HK-2 (cell line): ENCODE results near the gene AIDA.
"Not testable (repeated sequence)": the region's sequence is repeated elsewhere in the genome, so short reads cannot be mapped to it uniquely, and the experiment has no call there.

ENCODE experiments used
- DNase-seq: peaks from one replicate; pipeline ENCODE4 v3.0.0-alpha.2; 2018; ENCODE audit not compliant: unreplicated experiment

The AIDA gene

DNA sequence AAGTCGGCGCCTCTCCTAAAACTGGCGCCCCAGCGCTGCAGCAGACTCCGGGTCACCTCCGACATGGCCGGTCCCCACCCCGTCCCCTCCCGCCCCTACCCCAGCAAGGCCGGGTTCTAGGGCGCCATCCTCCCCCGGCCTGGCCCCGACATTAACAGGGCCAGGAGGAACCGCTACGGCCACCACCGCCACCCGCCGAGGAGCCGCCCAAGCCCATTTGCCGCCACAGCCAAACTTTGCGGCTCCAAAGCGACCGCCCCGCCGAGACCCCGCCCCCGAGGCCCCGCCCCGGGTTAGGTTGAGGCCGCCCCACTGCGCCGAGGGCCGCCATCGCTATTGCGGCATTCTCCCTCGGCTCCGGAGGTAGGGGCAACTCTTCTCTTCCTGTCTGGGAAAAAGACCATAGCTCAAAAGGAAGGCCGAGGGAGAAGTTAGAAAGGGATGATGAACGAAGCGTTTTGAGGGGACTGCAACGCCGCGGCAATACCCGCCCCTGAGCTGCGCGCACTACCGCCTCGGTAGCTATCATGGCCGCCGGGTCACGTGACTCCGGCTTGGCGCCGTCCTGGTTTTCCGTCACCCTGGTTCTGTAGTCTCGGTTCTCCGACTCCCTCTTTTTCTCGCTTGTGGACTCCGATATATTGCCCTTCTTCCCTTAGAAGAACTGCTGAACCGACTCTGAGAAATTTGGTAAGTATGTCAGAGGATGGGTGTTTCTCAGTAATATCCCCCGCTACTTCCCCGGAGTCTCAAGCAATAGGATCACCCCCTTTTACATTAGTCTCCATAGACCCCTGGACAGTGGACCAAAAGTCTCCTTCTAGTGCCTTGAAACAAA is at the start of gene AIDA, which contains the start of gene BROX:
Gene AIDA, minus strand, starts transcription at position 239 of the 838 bp plus-strand sequence. Its CDS starts 174 bp downstream, at position 65.
Gene BROX, plus strand, starts transcription at position 312 of the 838 bp plus-strand sequence. CDS start 3,136 bp downstream, outside the sequence.
- peak; percentile 98 for DNase-seq

DNA sequence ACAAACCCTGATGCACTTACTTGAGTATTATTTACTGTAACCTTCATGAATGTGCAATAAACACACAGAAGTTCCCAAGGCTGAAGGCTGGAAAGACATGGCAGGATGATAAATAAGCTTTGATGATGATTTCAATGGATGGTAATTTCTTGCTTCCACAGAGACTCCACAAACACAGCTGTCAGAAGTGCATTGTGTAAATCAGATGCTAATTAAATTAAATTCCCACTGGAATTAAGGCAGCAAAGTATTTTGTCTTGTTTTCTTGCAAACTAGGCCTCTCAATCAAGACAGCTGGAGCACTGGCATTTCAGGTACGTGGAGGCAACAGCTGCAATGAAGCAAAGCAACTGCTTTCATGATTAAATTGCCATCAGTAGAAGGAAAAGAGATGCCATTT is 48.8 kb upstream of the AIDA start:
- no peak for DNase-seq

DNA sequence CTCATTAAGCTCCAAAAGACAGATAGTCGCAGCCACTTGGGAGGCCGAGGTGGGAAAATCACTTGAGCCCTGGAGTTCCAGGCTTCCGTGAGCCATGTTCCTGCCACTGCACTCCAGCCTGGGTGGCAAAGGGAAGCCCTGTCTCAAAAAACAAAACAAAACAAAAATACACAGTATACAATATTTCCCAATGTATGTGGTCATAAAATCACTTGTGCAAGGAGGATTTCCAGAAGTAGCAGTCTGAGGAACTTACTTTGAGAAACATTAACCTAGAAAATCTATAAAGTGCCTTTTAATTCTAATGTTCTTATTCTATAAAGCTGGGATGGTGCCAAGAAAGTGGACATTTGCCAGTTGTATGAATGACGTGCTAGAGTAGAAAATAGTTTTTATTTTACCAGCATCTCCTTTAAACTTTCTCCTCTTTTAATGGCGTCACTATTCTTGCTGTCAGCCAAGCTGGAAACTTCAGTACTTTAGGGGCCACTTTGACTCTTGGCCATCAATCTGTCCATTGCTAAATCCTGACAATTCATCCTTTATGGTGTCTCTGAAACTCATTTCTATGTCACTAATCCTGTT is 47.3 kb upstream of the AIDA start:
- no peak for DNase-seq

DNA sequence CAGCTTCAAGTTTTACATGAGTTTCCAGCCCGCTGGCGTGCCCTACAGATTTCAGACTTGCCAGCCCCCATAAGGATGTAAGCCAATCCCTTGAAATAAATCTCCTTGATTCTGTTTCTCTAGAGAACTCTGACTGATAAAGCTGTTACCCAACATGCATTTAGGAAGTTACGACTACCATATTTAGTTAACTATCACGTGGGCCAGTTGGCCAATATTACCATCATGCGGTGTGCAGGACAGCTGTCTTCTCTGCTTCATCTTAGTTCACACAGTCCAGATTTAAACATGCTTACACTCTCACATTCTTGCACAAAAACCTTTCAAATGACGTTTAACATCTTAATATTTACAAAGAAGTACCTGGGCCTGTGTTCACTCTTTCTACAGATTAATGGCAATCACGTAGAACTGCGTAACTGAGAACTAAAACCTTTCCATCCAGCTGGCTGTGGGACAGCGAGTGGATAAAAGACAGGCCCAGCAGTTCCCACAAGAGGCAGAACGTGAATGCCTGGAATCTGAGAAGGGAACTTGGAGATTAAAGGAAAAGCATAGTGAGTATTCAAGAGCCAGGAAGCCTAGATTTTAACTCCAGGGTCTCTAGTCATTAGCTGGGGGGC is 45.5 kb upstream of the AIDA start:
- DNase-seq, result no peak

- no peak for DNase-seq
Observed at GRCh38 chr1:222754366-222755139, 42.3 kb upstream of the AIDA start.

- no peak for DNase-seq
Observed at GRCh38 chr1:222751255-222751654, 39.0 kb upstream of the AIDA start.

DNA sequence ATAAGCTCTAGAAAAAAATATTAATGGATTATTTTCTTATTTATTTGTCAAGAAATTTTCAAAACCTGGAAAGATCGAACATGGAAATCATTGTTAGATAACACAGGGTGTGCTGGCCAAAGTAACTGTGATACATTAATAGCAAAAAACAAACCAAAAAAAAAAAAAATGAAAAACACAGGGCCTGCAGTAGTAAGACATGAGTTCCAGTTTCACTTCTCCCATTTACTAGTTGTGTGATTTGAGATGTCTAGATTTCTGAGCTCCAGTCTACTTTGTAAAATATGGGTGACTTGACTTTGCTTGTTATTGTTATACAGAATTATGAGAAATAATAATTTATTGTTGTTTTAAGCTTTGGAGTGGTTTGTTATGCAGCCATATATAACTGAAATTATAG is 38.4 kb upstream of the AIDA start:
- DNase-seq, result no peak

DNA sequence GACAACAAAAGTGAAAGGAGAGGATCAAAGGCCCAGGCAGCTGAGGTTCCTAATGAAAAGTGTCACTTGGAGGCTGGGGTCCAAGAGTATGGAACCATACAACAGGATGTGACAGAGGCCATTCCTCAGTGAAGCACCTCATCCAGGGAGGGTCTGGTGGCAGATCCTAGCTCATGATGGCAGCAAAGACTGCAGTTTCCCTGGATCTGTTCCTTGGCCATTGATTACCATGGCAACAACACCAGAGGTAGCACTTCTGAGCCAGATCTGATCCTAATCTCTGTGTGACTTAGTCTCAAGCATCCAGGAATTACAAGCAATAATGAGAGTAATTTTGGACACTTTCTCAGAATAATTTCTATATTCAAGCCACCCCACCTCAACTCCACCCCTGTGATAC is 37.6 kb upstream of the AIDA start:
- DNase-seq, result no peak

GRCh38 chr1:222741630-222742457 is 29.6 kb upstream of the AIDA start:
- DNase-seq, result not testable (repeated sequence)

DNA sequence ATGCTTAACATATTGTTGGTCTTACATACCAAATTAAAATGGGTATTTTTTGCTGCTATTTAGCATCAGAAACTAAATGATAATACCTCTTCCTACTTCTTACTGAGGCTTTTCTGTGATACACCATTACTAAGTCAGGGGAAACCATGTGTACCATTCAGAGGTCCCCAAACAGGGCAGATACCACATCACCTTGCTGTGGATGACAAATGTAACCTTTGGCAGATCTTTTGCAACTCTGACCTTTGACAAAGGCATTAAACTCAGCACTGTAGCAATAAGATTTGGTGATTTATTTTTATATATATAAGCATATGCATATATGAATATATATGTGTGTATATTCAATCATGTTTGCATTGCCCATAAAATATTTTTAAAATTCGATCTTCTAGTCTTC is 27.6 kb upstream of the AIDA start:
- DNase-seq, result no peak

DNA sequence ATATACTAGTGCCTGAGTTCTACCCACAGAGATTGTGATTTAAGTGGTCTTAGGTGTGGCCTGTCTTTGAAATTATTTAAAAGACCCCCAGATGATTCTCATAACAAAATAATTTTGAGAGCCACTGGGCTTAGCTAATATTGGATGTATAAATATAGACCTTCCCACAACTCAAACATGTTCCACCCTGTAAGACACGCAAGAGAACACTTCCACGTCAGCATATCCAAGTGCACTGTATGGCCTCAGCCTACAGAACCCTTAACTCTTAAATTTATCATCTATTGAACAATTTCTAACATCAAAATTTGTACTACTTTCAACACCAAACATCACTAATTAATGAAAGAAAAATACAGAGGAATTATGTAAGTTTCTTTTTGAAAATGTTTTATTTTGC is 27.2 kb upstream of the AIDA start:
- no peak for DNase-seq

- no peak for DNase-seq
Observed at GRCh38 chr1:222736972-222737371, 24.7 kb upstream of the AIDA start, which contains the start of gene FAM177B. TSS of gene FAM177B (plus strand) at chr1:222737202. CDS start at chr1:222746546, 9,344 bp downstream.

GRCh38 chr1:222736470-222736869 is 24.2 kb upstream of the AIDA start:
- DNase-seq, result no peak

DNA sequence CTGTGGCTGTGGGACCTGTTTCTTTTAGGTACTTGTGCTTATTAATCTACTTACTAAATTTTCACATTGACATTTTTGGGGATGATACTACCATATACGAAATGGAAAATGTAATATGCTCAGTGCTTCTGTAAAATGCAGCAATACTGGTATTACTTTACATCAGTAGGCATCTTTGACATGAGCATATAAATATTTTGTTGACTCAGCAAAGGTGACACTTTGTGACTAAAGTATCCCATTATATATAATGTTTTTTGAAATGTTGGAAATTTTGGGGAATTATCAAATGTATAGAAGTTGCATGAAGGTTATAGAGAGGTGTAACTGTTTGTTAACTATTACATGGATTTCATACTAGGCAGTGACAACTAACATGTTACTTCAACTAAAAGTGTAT is 22.4 kb upstream of the AIDA start:
- no peak for DNase-seq

DNA sequence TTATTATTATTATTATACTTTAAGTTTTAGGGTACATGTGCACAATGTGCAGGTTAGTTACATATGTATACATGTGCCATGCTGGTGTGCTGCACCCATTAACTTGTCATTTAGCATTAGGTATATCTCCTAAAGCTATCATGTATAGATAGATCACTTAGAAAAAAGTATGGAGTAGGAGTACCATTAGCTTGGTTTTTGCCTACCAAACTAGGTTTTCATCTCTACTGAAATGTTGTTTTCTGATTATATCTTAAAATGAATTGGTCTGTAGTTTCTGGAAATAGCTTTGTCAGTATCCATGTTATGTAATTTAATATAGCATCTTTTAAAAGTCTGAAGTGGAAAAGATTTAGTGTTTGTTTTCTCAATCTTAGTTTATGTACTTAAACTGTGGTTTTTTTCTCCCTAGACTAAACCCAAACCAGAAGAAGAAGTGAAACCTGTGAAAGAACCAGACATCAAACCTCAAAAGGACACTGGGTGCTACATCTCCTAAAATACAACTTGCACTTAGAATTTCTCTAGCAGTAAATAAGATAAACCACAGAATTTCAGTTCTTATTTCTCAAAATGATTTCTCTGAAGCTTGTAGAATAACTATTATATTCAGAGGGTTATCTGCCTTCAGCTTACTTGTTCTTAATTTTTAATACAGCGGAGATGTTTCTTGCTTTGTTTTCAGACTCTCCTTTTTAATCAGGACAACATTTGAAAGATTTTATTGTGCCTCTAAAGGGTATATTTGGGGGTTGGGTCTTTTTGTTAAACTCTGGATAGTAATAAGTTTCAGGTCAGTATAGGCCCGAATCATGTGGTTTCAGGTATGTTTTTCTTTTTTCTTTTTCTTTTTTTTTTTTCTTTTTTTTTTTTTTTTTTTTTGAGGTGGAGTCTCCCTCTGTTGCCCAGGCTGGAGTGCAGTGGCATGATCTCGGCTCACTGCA is 20.2 kb upstream of the AIDA start:
- DNase-seq, result no peak

DNA sequence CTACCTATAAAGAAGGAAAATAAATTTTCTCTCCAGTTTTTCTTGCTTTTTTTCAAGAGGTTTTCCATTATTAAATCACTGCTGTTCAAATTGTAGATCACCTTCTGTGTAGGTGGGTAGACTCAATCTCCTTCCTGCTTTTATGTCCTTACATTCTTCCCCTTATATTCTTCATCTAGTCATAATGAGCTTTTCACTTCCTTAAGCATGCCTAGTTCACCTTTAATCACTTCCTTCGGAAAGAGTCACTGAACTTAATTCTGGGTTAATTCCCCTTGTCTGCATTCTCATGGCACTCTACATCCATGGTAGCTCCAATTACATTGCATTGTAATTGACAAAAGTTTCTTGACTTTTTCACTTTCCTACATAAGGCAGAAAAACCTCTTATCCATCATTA is 18.6 kb upstream of the AIDA start:
- DNase-seq, result no peak

DNA sequence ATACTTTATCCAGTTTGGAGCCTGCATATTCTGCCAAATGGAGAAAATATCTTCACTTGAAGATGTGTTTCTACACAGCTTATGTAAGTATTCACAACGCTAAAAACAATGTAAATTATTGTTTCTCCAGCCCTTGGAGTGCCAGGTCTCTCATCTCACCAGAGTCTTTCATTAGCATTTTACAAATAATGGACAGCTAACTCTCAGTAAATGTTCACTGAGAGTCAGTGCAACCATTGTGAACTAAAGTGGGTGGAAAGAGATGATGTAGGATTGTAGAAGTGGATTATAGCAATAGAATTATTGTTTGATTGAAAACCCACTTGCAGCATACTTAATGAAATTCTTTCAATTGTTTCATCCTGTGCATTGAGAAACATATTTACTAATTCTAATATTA is 16.5 kb upstream of the AIDA start:
- no peak for DNase-seq

GRCh38 chr1:222716393-222716792 is 4.1 kb upstream of the AIDA start:
- no peak for DNase-seq

- DNase-seq, result peak; percentile 94
Observed at GRCh38 chr1:222713091-222713961, 1.0 kb upstream of the AIDA start.
